GM12878 (cell line): ENCODE measurements around the gene CAPN14. TPM values are rescaled to one million over a fixed set of nuclear protein-coding genes. Genes with fewer than 3 reads are reported as not detected.

Experiments
- ATAC-seq: fragments of 200-7000 bp; cut with Tn5 transposase; 3 replicates; pipeline ENCODE4 v1.9.1; 2020; ENCODE audit warnings: mild to moderate bottlenecking, moderate library complexity
- BruUV-seq: library from RNA; stranded (reverse); fragments of 400-500 nt; replicated peaks from 2 replicates; lab custom pipeline; 2021; lab: Mats Ljungman, UMichigan
- CTCF ChIA-PET: fragments of 300-600 bp; sonication (Branson Sonifier 250); formaldehyde crosslinking; extraction: SDS; loops from one replicate; lab custom pipeline; 2021; ENCODE audit warnings: inconsistent platforms; lab: Yijun Ruan, JAX
- POLR2A ChIA-PET: fragments of 350-600 bp; formaldehyde crosslinking; extraction: SDS; loops from one replicate; lab custom pipeline; 2021; ENCODE audit warnings: inconsistent platforms; lab: Charles Lee
- RAD21 ChIA-PET: fragments of 300-600 bp; sonication (Branson Sonifier 250); formaldehyde crosslinking; loops from one replicate; lab custom pipeline; 2023; ENCODE audit warnings: antibody characterized with exemption; ENCODE audit not compliant: unreplicated experiment; lab: Charles Lee
- SMC1A ChIA-PET: fragments of 300-600 bp; sonication (Branson Sonifier 250); formaldehyde crosslinking; loops from one replicate; lab custom pipeline; 2023; ENCODE audit not compliant: unreplicated experiment, uncharacterized antibody; lab: Charles Lee
- DNase-seq: peaks from one replicate; pipeline ENCODE4 v3.0.0-alpha.2; 2011; ENCODE audit warnings: low read depth, low spot score
- FAIRE-seq: peaks from 3 replicates; lab custom pipeline; 2011; peaks lifted over from hg19 to GRCh38; lab: Jason Lieb, UNC
- H2AFZ ChIP-seq: 2 replicates; pipeline ENCODE4 v1.6.0; 2011; ENCODE audit warnings: low read depth, low read length, control low read depth; ENCODE audit not compliant: control insufficient read depth
- H3K27ac ChIP-seq: 2 replicates; pipeline ENCODE4 v1.5.1; 2011; ENCODE audit warnings: control low read depth; ENCODE audit not compliant: control insufficient read depth, insufficient read depth
- H3K27me3 ChIP-seq, 2 experiments: replicated peaks in 1 of 2; 2 replicates each; pipeline versions ENCODE4 v1.6.0 to v1.6.1; 2011; ENCODE audit warnings: low read length in 1 of 2; ENCODE audit not compliant: control insufficient read depth in 2 of 2, insufficient read depth in 2 of 2
- H3K36me3 ChIP-seq, 2 experiments: 2 replicates each; pipeline ENCODE4 v1.5.1; 2011; ENCODE audit warnings: low read length in 1 of 2; ENCODE audit not compliant: control insufficient read depth in 2 of 2, insufficient read depth in 2 of 2
- H3K4me1 ChIP-seq: 2 replicates; pipeline ENCODE4 v1.6.1; 2011; ENCODE audit warnings: mild to moderate bottlenecking, low read length, moderate library complexity, mixed read lengths; ENCODE audit not compliant: control insufficient read depth, insufficient read depth
- H3K4me2 ChIP-seq: 2 replicates; pipeline ENCODE4 v1.6.0; 2011; ENCODE audit warnings: control low read depth; ENCODE audit not compliant: control insufficient read depth, insufficient read depth
- H3K4me3 ChIP-seq: fragments of 200-600 bp; sonication (generic); 2 replicates; pipeline ENCODE4 v1.5.1; 2016
- H3K79me2 ChIP-seq: 2 replicates; pipeline ENCODE4 v1.6.0; 2011; ENCODE audit warnings: low read length; ENCODE audit not compliant: control insufficient read depth, insufficient read depth
- H3K9ac ChIP-seq: 2 replicates; pipeline ENCODE4 v1.8.0; 2011; ENCODE audit warnings: low read length, control low read depth, mixed read lengths; ENCODE audit not compliant: control insufficient read depth, insufficient read depth
- H3K9me3 ChIP-seq: replicated peaks from 3 replicates; pipeline ENCODE4 v1.5.1; 2011; ENCODE audit warnings: mild to moderate bottlenecking, low read length; ENCODE audit not compliant: control insufficient read depth, insufficient read depth
- H4K20me1 ChIP-seq: 2 replicates; pipeline ENCODE4 v1.6.0; 2011; ENCODE audit not compliant: control insufficient read depth, insufficient read depth
- BMI1 ChIP-seq: fragments of 450-650 bp; IDR thresholded peaks from 2 replicates; pipeline ENCODE4 v1.6.1; 2016; ENCODE audit warnings: mild to moderate bottlenecking, moderate library complexity, borderline replicate concordance
- CEBPB ChIP-seq, 2 experiments: fragments of 150-350 bp in 1 of 2; IDR thresholded peaks; 2 replicates each; pipeline ENCODE4 v1.6.1; 2012 to 2014; ENCODE audit warnings: low read depth in 2 of 2, low read length in 2 of 2, borderline replicate concordance in 1 of 2, inconsistent platforms in 1 of 2
- CEBPZ ChIP-seq: fragments of 150-350 bp; IDR thresholded peaks from 2 replicates; pipeline ENCODE4 v1.6.1; 2016; ENCODE audit warnings: low read depth, low read length
- ESRRA ChIP-seq: IDR thresholded peaks from 2 replicates; pipeline ENCODE4 v1.6.1; 2012; ENCODE audit warnings: mild to moderate bottlenecking, low read length, improper control_type of control experiment
- GATAD2B ChIP-seq: fragments of 450-650 bp; conservative IDR thresholded peaks from 2 replicates; pipeline ENCODE4 v1.6.1; 2017; ENCODE audit warnings: low read depth, mild to moderate bottlenecking, moderate library complexity
- HDGF ChIP-seq: fragments of 450-650 bp; IDR thresholded peaks from 2 replicates; pipeline ENCODE4 v1.6.1; 2016; ENCODE audit warnings: antibody characterized with exemption
- MYC ChIP-seq: IDR thresholded peaks from 2 replicates; pipeline ENCODE4 v1.6.1; 2011; ENCODE audit warnings: mild to moderate bottlenecking, low read length, moderate library complexity, inconsistent platforms; ENCODE audit not compliant: insufficient read depth, insufficient replicate concordance, insufficient read length, severe bottlenecking
- PBX3 ChIP-seq: IDR thresholded peaks from 2 replicates; pipeline ENCODE4 v1.6.1; 2011; ENCODE audit warnings: mild to moderate bottlenecking, low read depth, low read length, moderate library complexity; ENCODE audit not compliant: insufficient replicate concordance
- POLR2AphosphoS2 ChIP-seq: IDR thresholded peaks from 2 replicates; pipeline ENCODE4 v1.6.1; 2011; ENCODE audit warnings: low read depth, mild to moderate bottlenecking, low read length, improper control_type of control experiment, moderate library complexity
- RCOR1 ChIP-seq: conservative IDR thresholded peaks from 2 replicates; pipeline ENCODE4 v1.6.1; 2012; ENCODE audit warnings: low read depth, low read length, improper control_type of control experiment
- TCF7 ChIP-seq: IDR thresholded peaks from 2 replicates; pipeline ENCODE4 v1.6.1; 2014; ENCODE audit warnings: antibody characterized with exemption, borderline replicate concordance
- ZBTB11 ChIP-seq: fragments of 450-650 bp; formaldehyde crosslinking; IDR thresholded peaks from 2 replicates; pipeline ENCODE4 v1.5.0; 2022; ENCODE audit warnings: mild to moderate bottlenecking, missing genetic modification characterization
- ZNF274 ChIP-seq: IDR thresholded peaks from one replicate; pipeline ENCODE4 v1.8.0; 2011; ENCODE audit not compliant: insufficient read length, insufficient read depth
- WGBS: methylation state at CpG from one replicate; pipeline ENCODE4 v1.1.6; 2016; ENCODE audit warnings: low lambda C conversion rate; ENCODE audit not compliant: insufficient replicate concordance, insufficient coverage; ENCODE audit errors: missing lambda C conversion rate; 5-methylcytosine and 5-hydroxymethylcytosine counted together
- in situ Hi-C: fragments of 300-500 bp; cut with MboI; formaldehyde crosslinking; loops from 9 replicates; pipeline ENCODE4 v1.14.3; 2018; ENCODE audit warnings: mixed read lengths
- intact Hi-C: fragments of 100-400 bp; cut with micrococcal nuclease; formaldehyde crosslinking; loops from one replicate; pipeline ENCODE4 v1.14.2; 2022; ENCODE audit not compliant: unreplicated experiment
- polyA plus RNA-seq, 11 experiments: library from polyadenylated mRNA; depleted of rRNA in 4 of 11; unstranded in 6 of 11; stranded (reverse) in 5 of 11; fragments of >200 nt; fragmentation: Nextera tagmentation in 4 of 11; fragmentation: Illumina TruSeq in 1 of 11; extraction: Ambion mirVana in 4 of 11; extraction: Trizol in 1 of 11; gene quantifications; 1 replicate in 1 of 11; 2 replicates in 10 of 11; pipeline versions ENCODE4 v1.2.1 to v1.2.3, GENCODE V29; 2011 to 2016; ENCODE audit warnings: inconsistent platforms in 2 of 11, missing spikeins in 2 of 11, low read depth in 1 of 11
- total RNA-seq, 4 experiments: library from RNA; depleted of rRNA in 3 of 4; stranded (reverse); fragments of >200 nt in 3 of 4; fragmentation: Illumina TruSeq in 1 of 4; extraction: Trizol in 1 of 4; gene quantifications; 2 replicates each; pipeline versions ENCODE4 v1.2.1 to v1.2.3, GENCODE V29; 2013 to 2021

Gene CAPN14
- total and polyA plus RNA-seq, 10 of the 15 experiments (the other 5 are each of a cell fraction or from before 2014, with no cell fraction given), result 0.08 to 1.5 (median 1.1) TPM

DNA sequence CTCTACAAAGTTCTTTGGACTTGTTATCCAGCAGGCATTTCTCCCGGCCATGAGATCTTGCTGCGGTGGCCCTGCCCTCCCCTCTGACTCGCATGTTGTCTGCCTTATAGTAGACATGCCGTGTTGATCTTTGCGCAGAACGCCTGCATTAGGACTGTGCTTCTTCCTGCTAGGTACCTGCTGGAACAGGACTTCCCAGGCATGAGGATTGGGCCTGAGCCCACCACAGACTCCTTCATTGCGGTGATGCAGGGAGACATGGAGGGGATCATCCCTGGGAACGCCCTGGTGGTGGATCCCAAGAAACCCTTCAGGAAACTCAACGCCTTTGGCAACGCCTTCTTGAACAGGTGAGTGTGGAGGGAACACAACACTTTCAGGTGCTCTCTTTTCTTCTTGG, 26.8 kb upstream of the CAPN14 start:
- Histone ChIP-seq H3K4me1 (peaks cover 8% of the 10 kb centered on the region), H3K27me3 (no peaks in the 10 kb centered on the region), H3K27ac (no peak overlapping the region), H3K4me2 (no peak overlapping the region), H3K4me3 (no peak overlapping the region), H3K79me2 (no peaks in the 10 kb centered on the region), H4K20me1 (no peaks in the 10 kb centered on the region), H3K9me3 (no peaks in the 10 kb centered on the region), H2AFZ (no peak overlapping the region), H3K9ac (no peak overlapping the region), H3K36me3 (no peaks in the 10 kb centered on the region)
- ChIA-PET POLR2A (no interaction called here), RAD21 (no interaction called here), CTCF (no interaction called here), SMC1A (interaction anchor here (0.6 kb wide), 1 partner anchor 36 kb away, joined by 3 read pairs; no protein-coding TSS in a partner anchor)
- DNase-seq, result no peak
- in situ Hi-C loops, result no loop called here
- WGBS, result 71% methylated on average over 10 of the region's 10 CpGs
- FAIRE-seq, result no peak
- no TSS peak for BruUV-seq
- intact Hi-C loops, result no loop called here
- no peak for ATAC-seq
- no peak for TF ChIP-seq ESRRA
- no peak for TF ChIP-seq PBX3
- no peak for TF ChIP-seq RCOR1
- no peak for TF ChIP-seq CEBPZ
- TF ChIP-seq POLR2AphosphoS2, result no peak
- TF ChIP-seq GATAD2B, result no peak
- TF ChIP-seq BMI1, result no peak
- TF ChIP-seq ZBTB11 (CRISPR knock-in tag), result no peak
- no peak for TF ChIP-seq HDGF
- no peak for TF ChIP-seq TCF7
- TF ChIP-seq CEBPB (IDR thresholded peaks at IDR 0.05; ENCODE audit: borderline replicate concordance in 1 of 2, low read depth in 2 of 2, low read length in 2 of 2), result no peak
- no peak for TF ChIP-seq ZNF274
- no peak for TF ChIP-seq MYC
